HG03378 (cell line): ENCODE data around the gene MSX1.

Source experiments
- ATAC-seq: cut with Tn5 transposase; IDR thresholded peaks from one replicate; pipeline ENCODE4 v1.9.1; 2021; ENCODE audit warnings: mild to moderate bottlenecking, moderate library complexity; ENCODE audit not compliant: unreplicated experiment

Gene MSX1

DNA sequence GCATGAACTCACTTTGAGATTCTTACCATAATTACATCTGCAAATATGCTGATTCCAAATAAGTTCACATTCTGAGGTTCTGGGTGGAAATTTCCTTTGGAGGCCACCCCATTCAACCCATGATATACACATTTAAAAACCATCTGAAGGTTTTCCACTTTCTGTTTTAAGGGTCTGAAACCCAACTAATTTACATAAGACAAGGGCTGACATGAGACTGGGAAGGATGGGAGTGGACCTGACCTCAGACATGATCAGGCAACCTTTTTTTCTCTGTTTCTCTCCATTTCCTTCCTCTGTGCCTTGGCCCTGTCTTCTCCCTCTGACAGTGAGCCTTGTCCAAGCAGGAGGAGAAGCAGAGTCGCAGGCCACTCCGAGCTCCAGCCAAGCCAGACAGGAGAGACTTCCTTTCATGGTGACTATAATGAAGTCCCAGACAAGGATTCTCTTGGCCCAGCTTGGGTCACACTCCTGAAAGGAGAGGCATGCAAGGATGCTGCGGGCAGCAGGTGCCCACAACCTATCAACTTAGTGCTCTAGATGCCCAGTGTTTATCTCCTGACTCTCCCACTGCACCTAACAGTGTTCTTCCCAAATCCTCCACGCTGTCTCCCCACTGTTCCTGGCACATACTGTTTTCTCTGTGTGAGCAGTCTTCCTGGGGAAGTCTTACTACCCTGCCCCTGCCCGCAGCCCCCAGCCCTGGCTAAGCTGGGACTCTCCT lies 39.9 kb downstream of the MSX1 start:
- no peak for ATAC-seq

DNA sequence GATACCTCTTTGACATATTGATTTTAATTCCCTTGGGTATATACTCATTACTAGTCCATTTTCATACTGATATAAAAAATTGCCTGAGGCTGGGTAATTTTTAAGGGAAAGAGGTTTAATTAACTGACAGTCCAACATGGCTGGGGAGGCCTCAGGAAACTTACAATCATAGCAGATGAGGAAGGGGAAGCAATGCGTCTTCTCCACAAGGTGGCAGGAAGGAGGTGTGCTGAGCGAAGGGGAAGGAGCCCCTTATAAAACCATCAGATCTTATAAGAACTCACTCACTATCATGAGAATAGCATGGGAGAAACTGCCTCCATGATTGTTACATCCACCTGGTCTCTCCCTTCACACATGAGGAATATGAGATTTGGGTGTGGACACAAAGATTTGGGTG lies 42.4 kb downstream of the MSX1 start:
- ATAC-seq, result no peak

- ATAC-seq, result no peak
Measured at GRCh38 chr4:4912155-4912554, 52.7 kb downstream of the MSX1 start.

DNA sequence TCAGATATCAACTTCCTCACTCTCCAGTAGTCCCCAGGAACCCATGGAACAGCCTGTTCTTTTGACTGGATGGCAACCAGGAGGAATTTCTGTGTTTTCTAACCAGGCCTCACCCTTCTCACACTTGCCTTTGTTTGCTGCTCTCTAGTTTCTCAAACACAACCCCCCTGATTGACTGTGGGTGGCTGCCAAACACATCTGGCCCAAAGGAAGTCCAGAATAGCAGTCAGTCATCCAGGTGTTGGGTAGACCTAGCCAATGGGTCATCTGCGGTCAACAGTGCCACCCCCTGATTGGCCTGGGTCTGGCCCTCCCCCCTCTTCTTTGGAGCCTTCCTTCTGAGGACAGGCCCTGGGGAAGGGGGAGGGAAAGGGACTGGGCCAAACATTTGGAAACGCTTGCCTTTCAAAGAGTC lies 53.7 kb downstream of the MSX1 start:
- no peak for ATAC-seq
